ENCODE data around the gene UGT3A2. TPM values are rescaled to one million over a fixed set of nuclear protein-coding genes. Genes with fewer than 3 reads are reported as not detected.

Gene UGT3A2
- total RNA-seq, 1 donor from 2014 or later = 10.8 TPM

- no peak for TF ChIP-seq CTCF (IDR thresholded peaks at IDR 0.05)
- no peak for TF ChIP-seq EZH2phosphoT487 (IDR thresholded peaks at IDR 0.05)
- no peak for TF ChIP-seq EZH2 (IDR thresholded peaks at IDR 0.05)
- Histone ChIP-seq H3K79me2 (ENCODE audit: low read depth) (no peaks in the 10 kb centered on the region), H4K20me1 (ENCODE audit: low read depth) (no peaks in the 10 kb centered on the region), H3K4me2 (no peak overlapping the region), H3F3A (ENCODE audit: low read depth) (no peaks in the 10 kb centered on the region), H3K27me3 (no peaks in the 10 kb centered on the region), H3K9me3 (ENCODE audit: low read depth) (no peaks in the 10 kb centered on the region), H2AFZ (replicated peaks) (no peak overlapping the region), H3K4me1 (no peaks in the 10 kb centered on the region), H3K36me3 (no peaks in the 10 kb centered on the region), H3K4me3 (no peak overlapping the region), H3K27ac (no peak overlapping the region), H3K9ac (no peak overlapping the region)
- no peak for DNase-seq (ENCODE audit: low spot score)
- H3K27me3 Mint-ChIP-seq (ENCODE audit: insufficient read depth, low read depth) = no peaks in the 10 kb centered on the region
- no peak overlapping the region for H3K27ac Mint-ChIP-seq
- H3K4me1 Mint-ChIP-seq = no peaks in the 10 kb centered on the region
- H3K9me3 Mint-ChIP-seq = no peaks in the 10 kb centered on the region
- no peak overlapping the region for H3K4me3 Mint-ChIP-seq
- H3K36me3 Mint-ChIP-seq = no peaks in the 10 kb centered on the region
These were observed 33.2 kb downstream of the UGT3A2 start for GRCh38 chr5:36033486-36033885.

GRCh38 chr5:36033047-36033446 is 33.6 kb downstream of the UGT3A2 start:
- H3K4me1 Mint-ChIP-seq = no peaks in the 10 kb centered on the region

GRCh38 chr5:36031223-36031622 is 35.5 kb downstream of the UGT3A2 start:
- no peak for DNase-seq (ENCODE audit: low spot score)
- no peaks in the 10 kb centered on the region for H3K9me3 ChIP-seq (ENCODE audit: low read depth)
- H3K4me2 ChIP-seq = no peak overlapping the region
- no peak for TF ChIP-seq CTCF (IDR thresholded peaks at IDR 0.05)
- no peak for TF ChIP-seq EZH2phosphoT487 (IDR thresholded peaks at IDR 0.05)
- no peak for TF ChIP-seq EZH2 (IDR thresholded peaks at IDR 0.05)
- H3K4me1 ChIP-seq = no peaks in the 10 kb centered on the region
- H3K27ac Mint-ChIP-seq = no peak overlapping the region
- H4K20me1 ChIP-seq (ENCODE audit: low read depth) = no peaks in the 10 kb centered on the region
- H3K9ac ChIP-seq = no peak overlapping the region
- H3K27ac ChIP-seq = no peak overlapping the region
- H3K27me3 Mint-ChIP-seq (ENCODE audit: insufficient read depth, low read depth) = no peaks in the 10 kb centered on the region
- no peak overlapping the region for H3K4me3 Mint-ChIP-seq
- H3K36me3 ChIP-seq = no peaks in the 10 kb centered on the region
- no peak overlapping the region for H3K4me3 ChIP-seq
- peaks cover 9% of the 10 kb centered on the region for H3K9me3 Mint-ChIP-seq
- no peak overlapping the region for H2AFZ ChIP-seq (replicated peaks)
- no peaks in the 10 kb centered on the region for H3K36me3 Mint-ChIP-seq
- H3K79me2 ChIP-seq (ENCODE audit: low read depth) = no peaks in the 10 kb centered on the region
- H3K27me3 ChIP-seq = no peaks in the 10 kb centered on the region
- H3F3A ChIP-seq (ENCODE audit: low read depth) = no peaks in the 10 kb centered on the region
- no peaks in the 10 kb centered on the region for H3K4me1 Mint-ChIP-seq

More at GRCh38 chr5:36033047-36033446, 33.6 kb downstream of the UGT3A2 start:
- no peaks in the 10 kb centered on the region for H3K9me3 ChIP-seq (ENCODE audit: low read depth)
- H3K4me3 Mint-ChIP-seq = no peak overlapping the region
- no peaks in the 10 kb centered on the region for H3K27me3 Mint-ChIP-seq (ENCODE audit: insufficient read depth, low read depth)
- no peaks in the 10 kb centered on the region for H4K20me1 ChIP-seq (ENCODE audit: low read depth)
- no peak overlapping the region for H3K27ac Mint-ChIP-seq
- TF ChIP-seq EZH2 (IDR thresholded peaks at IDR 0.05) (no peak), EZH2phosphoT487 (IDR thresholded peaks at IDR 0.05) (no peak), CTCF (IDR thresholded peaks at IDR 0.05) (no peak)
- no peaks in the 10 kb centered on the region for H3K36me3 ChIP-seq
- no peaks in the 10 kb centered on the region for H3F3A ChIP-seq (ENCODE audit: low read depth)
- no peak overlapping the region for H3K4me2 ChIP-seq
- no peak overlapping the region for H2AFZ ChIP-seq (replicated peaks)
- no peaks in the 10 kb centered on the region for H3K79me2 ChIP-seq (ENCODE audit: low read depth)
- H3K27me3 ChIP-seq = no peaks in the 10 kb centered on the region
- H3K36me3 Mint-ChIP-seq = no peaks in the 10 kb centered on the region
- H3K9me3 Mint-ChIP-seq = peaks cover 4% of the 10 kb centered on the region
- H3K9ac ChIP-seq = no peak overlapping the region
- H3K4me3 ChIP-seq = no peak overlapping the region
- no peak for DNase-seq (ENCODE audit: low spot score)
- H3K4me1 ChIP-seq = no peaks in the 10 kb centered on the region
- no peak overlapping the region for H3K27ac ChIP-seq

Data from neural progenitor cell (in vitro differentiated cells).